Measurements from ENCODE around the gene VPS9D1. TPM values are rescaled to one million over a fixed set of nuclear protein-coding genes. Genes with fewer than 3 reads are reported as not detected.

The VPS9D1 gene
- total and polyA plus RNA-seq, 7 donors: 3.7 to 10.3 (median 5.2) TPM

- Histone ChIP-seq H3K27ac (no peak overlapping the region), H3K4me1 (no peaks in the 10 kb centered on the region), H3K27me3 (ENCODE audit: insufficient read depth in 3 of 3, low read length in 2 of 3) (peaks cover 0 to 13% (median 0%) of the 10 kb centered on the region in 3 donors), H3K4me3 (no peak overlapping the region), H3K36me3 (ENCODE audit: insufficient read depth in 1 of 2, low read depth in 1 of 2) (peaks cover 0 to 7% of the 10 kb centered on the region in 2 donors), H3K9me3 (no peaks in the 10 kb centered on the region)
- TF ChIP-seq, protein P1, sequence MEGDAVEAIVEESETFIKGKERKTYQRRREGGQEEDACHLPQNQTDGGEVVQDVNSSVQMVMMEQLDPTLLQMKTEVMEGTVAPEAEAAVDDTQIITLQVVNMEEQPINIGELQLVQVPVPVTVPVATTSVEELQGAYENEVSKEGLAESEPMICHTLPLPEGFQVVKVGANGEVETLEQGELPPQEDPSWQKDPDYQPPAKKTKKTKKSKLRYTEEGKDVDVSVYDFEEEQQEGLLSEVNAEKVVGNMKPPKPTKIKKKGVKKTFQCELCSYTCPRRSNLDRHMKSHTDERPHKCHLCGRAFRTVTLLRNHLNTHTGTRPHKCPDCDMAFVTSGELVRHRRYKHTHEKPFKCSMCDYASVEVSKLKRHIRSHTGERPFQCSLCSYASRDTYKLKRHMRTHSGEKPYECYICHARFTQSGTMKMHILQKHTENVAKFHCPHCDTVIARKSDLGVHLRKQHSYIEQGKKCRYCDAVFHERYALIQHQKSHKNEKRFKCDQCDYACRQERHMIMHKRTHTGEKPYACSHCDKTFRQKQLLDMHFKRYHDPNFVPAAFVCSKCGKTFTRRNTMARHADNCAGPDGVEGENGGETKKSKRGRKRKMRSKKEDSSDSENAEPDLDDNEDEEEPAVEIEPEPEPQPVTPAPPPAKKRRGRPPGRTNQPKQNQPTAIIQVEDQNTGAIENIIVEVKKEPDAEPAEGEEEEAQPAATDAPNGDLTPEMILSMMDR (IDR thresholded peaks at IDR 0.05): no peak
- WGBS, 3 donors: 83 to 90% (median 87%) methylated on average over 10 of the region's 10 CpGs
- ATAC-seq: no peak
- no peak for DNase-seq
- intact Hi-C loops (cut with DNase I): loop anchor here (5.0 to 10.0 kb wide), 3 partner anchors 83 to 156 kb away; no protein-coding TSS in a partner anchor
These were observed 11.5 kb downstream of the VPS9D1 start for GRCh38 chr16:89709166-89709565.

DNA sequence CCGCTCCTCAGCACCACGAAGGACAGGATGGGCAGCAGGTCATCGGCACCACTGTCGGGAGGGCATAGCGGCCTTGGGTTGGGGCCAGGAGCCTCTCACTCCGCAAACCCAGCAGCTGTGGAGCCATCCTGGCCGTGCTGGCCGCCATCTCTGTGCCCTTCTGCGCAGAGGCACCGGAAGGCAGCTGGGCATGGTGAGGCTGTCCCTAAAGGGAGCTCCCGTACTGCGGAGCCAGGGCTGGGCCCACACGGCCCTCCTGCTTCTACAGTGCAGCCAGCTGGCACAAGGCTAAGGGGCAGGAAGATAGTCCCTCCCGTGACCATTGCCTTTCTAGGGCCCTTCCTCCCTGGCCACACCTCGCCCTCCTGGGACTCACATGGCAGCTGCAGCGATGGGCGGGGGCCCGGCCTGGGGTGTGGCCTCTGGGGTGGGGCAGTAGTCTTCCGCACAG lies 12.2 kb downstream of the VPS9D1 start:
- intact Hi-C loops (cut with DNase I): loop anchor here (5.0 to 10.0 kb wide), 3 partner anchors 84 to 156 kb away; no protein-coding TSS in a partner anchor
- ATAC-seq (no peak), DNase-seq (no peak)
- Histone ChIP-seq H3K27me3 (ENCODE audit: insufficient read depth in 3 of 3, low read length in 2 of 3) (peaks cover 0 to 19% (median 0%) of the 10 kb centered on the region in 3 donors), H3K9me3 (no peaks in the 10 kb centered on the region), H3K4me1 (no peaks in the 10 kb centered on the region), H3K4me3 (no peak overlapping the region), H3K27ac (no peak overlapping the region), H3K36me3 (ENCODE audit: insufficient read depth in 1 of 2, low read depth in 1 of 2) (peaks cover 0 to 7% of the 10 kb centered on the region in 2 donors)
- TF ChIP-seq, protein P1 (IDR thresholded peaks at IDR 0.05): no peak
- 60 to 76% (median 73%) methylated on average over 18 to 19 of the region's 19 CpGs for WGBS, 3 donors

DNA sequence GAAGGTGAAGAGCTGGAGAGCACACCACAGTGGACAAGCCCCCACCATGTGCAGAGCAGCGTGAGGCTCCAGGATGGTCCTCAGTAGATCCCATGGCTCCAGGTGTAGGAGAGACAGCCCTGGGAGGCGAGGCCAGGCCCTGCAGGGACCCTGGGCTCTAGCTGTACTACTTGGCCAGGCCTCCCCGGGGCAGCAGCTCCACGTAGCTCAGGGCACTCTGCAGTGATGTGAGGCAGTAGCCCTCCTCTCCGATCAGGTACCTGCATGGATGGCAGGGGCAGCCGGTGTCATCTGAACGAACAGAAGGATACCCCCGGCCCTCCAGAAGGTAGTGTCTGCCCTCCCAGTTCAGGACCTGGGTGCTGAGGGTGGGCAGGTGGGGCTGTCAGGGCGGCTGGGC lies 13.0 kb downstream of the VPS9D1 start:
- Histone ChIP-seq H3K4me1 (no peaks in the 10 kb centered on the region), H3K27ac (no peak overlapping the region), H3K4me3 (no peak overlapping the region), H3K27me3 (ENCODE audit: insufficient read depth in 3 of 3, low read length in 2 of 3) (peaks cover 0 to 26% (median 0%) of the 10 kb centered on the region in 3 donors), H3K36me3 (ENCODE audit: insufficient read depth in 1 of 2, low read depth in 1 of 2) (peaks cover 0 to 7% of the 10 kb centered on the region in 2 donors), H3K9me3 (no peaks in the 10 kb centered on the region)
- 89 to 92% (median 92%) methylated on average over 9 of the region's 9 CpGs for WGBS, 3 donors
- TF ChIP-seq, protein P1 (IDR thresholded peaks at IDR 0.05): no peak
- ATAC-seq: no peak
- intact Hi-C loops (cut with DNase I): loop anchor here (5.0 to 10.0 kb wide), 3 partner anchors 85 to 157 kb away; no protein-coding TSS in a partner anchor
- no peak for DNase-seq

DNA sequence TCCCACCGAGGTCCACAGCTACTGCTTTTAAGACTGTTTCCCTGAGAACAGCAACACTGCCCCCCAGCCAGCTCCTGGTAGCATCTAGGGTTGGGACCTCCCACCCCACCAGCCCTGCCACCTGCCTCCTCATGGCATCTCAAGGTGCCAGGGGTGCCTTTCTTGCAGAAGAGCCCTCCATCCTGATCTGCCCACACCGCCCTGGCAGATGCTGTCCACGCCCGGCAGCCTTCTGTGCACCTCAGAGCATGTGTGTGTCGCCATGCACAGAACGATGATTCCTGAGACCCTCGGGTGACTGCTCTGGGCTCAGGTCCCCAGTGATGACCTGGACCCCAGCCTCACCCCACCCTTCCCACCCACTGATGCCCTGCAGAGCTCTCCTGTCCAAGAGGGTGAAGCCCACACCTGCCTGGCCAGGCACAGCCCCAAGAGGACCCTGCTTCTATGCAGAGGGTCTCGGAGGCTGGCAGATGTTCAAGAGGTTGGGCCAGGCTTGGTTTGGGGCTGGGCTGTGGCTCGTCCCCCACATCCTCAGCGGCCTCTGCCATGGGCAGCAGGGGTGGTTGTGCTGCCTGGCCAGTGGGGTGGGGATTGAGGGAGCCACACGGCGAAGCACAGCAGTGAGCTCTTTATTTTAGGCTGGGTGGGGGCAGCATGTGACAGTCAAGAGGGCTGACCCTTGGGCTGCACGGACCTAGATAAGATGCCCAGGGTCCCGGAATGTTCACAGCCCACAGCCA lies 14.0 kb downstream of the VPS9D1 start:
- H3K4me3 ChIP-seq: no peak overlapping the region
- no peaks in the 10 kb centered on the region for H3K9me3 ChIP-seq
- H3K27me3 ChIP-seq (ENCODE audit: insufficient read depth in 3 of 3, low read length in 2 of 3): peaks cover 0 to 36% (median 0%) of the 10 kb centered on the region in 3 donors
- H3K36me3 ChIP-seq (ENCODE audit: insufficient read depth in 1 of 2, low read depth in 1 of 2): peaks cover 0 to 7% of the 10 kb centered on the region in 2 donors
- no peak overlapping the region for H3K27ac ChIP-seq
- TF ChIP-seq, protein P1 (IDR thresholded peaks at IDR 0.05): no peak
- intact Hi-C loops (cut with DNase I): loop anchor here (5.0 to 10.0 kb wide), 3 partner anchors 86 to 158 kb away; no protein-coding TSS in a partner anchor
- ATAC-seq: no peak
- peak in 1 of 2 donors; percentile 50 for DNase-seq
- WGBS, 3 donors: 71 to 81% (median 73%) methylated on average over 12 to 14 of the region's 14 CpGs
- H3K4me1 ChIP-seq: peaks cover 5% of the 10 kb centered on the region
